K562 (cell line): ENCODE data around the gene CMIP. TPM values are rescaled to one million over a fixed set of nuclear protein-coding genes. Genes with fewer than 3 reads are reported as not detected.
A peak's percentile ranks its signal among the peaks of the same experiment; 100 is the strongest.

Source experiments
- ATAC-seq: fragments of 200-7000 bp; cut with Tn5 transposase; 3 replicates; pipeline ENCODE4 v1.9.1; 2020; ENCODE audit warnings: moderate library complexity
- BruUV-seq: library from RNA; stranded (reverse); fragments of 400-500 nt; replicated peaks from 2 replicates; lab custom pipeline; 2021; lab: Mats Ljungman, UMichigan
- CTCF ChIA-PET: fragments of 300-600 bp; formaldehyde crosslinking; extraction: SDS; loops from one replicate; lab custom pipeline; 2021; ENCODE audit warnings: low intra/inter-chr PET ratio; lab: Yijun Ruan, JAX
- POLR2A ChIA-PET: fragments of 300-600, 350-650 bp; sonication (Branson Sonifier 250); formaldehyde crosslinking; extraction: SDS; loops from one replicate; lab custom pipeline; 2021; ENCODE audit warnings: antibody characterized with exemption, inconsistent platforms; lab: Yijun Ruan, JAX
- DNase-seq, 4 experiments: peaks; one replicate each; pipeline versions ENCODE4 v3.0.0 to v3.0.0-alpha.2; 2011 to 2018; ENCODE audit warnings: low spot score in 3 of 4, mixed read lengths in 3 of 4; ENCODE audit errors: extremely low read depth in 1 of 4
- FAIRE-seq: peaks from 2 replicates; lab custom pipeline; 2011; peaks lifted over from hg19 to GRCh38; lab: Jason Lieb, UNC
- H2AFZ ChIP-seq: 2 replicates; pipeline ENCODE4 v1.6.0; 2011; ENCODE audit warnings: low read depth, low read length, control low read depth, inconsistent platforms
- H3K27ac ChIP-seq: fragments of 200-600 bp; 3 replicates; pipeline ENCODE4 v1.8.0; 2011; ENCODE audit warnings: low read depth, mild to moderate bottlenecking, control low read depth, inconsistent platforms, low read length, moderate library complexity, mixed read lengths; ENCODE audit errors: extremely low read depth
- H3K27me3 ChIP-seq, 2 experiments: fragments of 300-600 bp in 1 of 2; 2 replicates in 1 of 2; 3 replicates in 1 of 2; pipeline versions ENCODE4 v1.6.0 to v1.8.0; 2011; ENCODE audit warnings: inconsistent platforms in 2 of 2, low read length in 2 of 2, mild to moderate bottlenecking in 1 of 2, mixed read lengths in 1 of 2, moderate library complexity in 1 of 2; ENCODE audit not compliant: control insufficient read depth in 2 of 2, insufficient read depth in 2 of 2
- H3K36me3 ChIP-seq: fragments of 300-600 bp; 3 replicates; pipeline ENCODE4 v1.8.0; 2011; ENCODE audit warnings: mild to moderate bottlenecking, low read length, inconsistent platforms; ENCODE audit not compliant: control insufficient read depth, insufficient read depth
- H3K4me1 ChIP-seq, 2 experiments: fragments of 200-600 bp in 1 of 2; replicated peaks in 1 of 2; 2 replicates in 1 of 2; 3 replicates in 1 of 2; pipeline versions ENCODE4 v1.5.1 to v1.8.0; 2011; ENCODE audit warnings: inconsistent platforms in 2 of 2, low read length in 2 of 2, mild to moderate bottlenecking in 1 of 2, mixed read lengths in 1 of 2, moderate library complexity in 1 of 2; ENCODE audit not compliant: control insufficient read depth in 2 of 2, insufficient read depth in 2 of 2
- H3K4me2 ChIP-seq: 2 replicates; pipeline ENCODE4 v1.6.1; 2011; ENCODE audit warnings: low read length, control low read depth, inconsistent platforms, mixed read lengths; ENCODE audit not compliant: insufficient read depth
- H3K4me3 ChIP-seq: fragments of 200-600 bp; sonication (generic), shearing (Covaris generic); 2 replicates; pipeline ENCODE4 v1.5.1; 2016; ENCODE audit warnings: control low read depth, inconsistent platforms
- H3K79me2 ChIP-seq: fragments of 200-600 bp; 3 replicates; pipeline ENCODE4 v1.8.0; 2011; ENCODE audit warnings: low read length, inconsistent platforms; ENCODE audit not compliant: control insufficient read depth, insufficient read depth
- H3K9ac ChIP-seq, 2 experiments: 2 replicates each; pipeline versions ENCODE4 v1.6.0 to v1.6.1; 2011; ENCODE audit warnings: low read depth in 2 of 2, low read length in 2 of 2, control low read depth in 1 of 2, inconsistent platforms in 1 of 2, mild to moderate bottlenecking in 1 of 2, mixed read lengths in 1 of 2; ENCODE audit not compliant: insufficient read depth in 1 of 2
- H3K9me1 ChIP-seq: one replicate; pipeline ENCODE4 v1.6.0; 2011; ENCODE audit warnings: inconsistent platforms, mild to moderate bottlenecking, low read length, moderate library complexity; ENCODE audit not compliant: control insufficient read depth, insufficient read depth
- H3K9me3 ChIP-seq: replicated peaks from 2 replicates; pipeline ENCODE4 v1.5.1; 2011; ENCODE audit warnings: low read depth, low read length, inconsistent platforms; ENCODE audit not compliant: control insufficient read depth, insufficient read depth
- H4K20me1 ChIP-seq: replicated peaks from 2 replicates; pipeline ENCODE4 v1.6.1; 2011; ENCODE audit warnings: low read length, inconsistent platforms, mixed read lengths; ENCODE audit not compliant: control insufficient read depth, insufficient read depth
- ATF1 ChIP-seq, 2 experiments: fragments of 450-650 bp in 1 of 2; IDR thresholded peaks; 2 replicates each; pipeline ENCODE4 v1.6.1; 2016; ENCODE audit warnings: missing compliant biosample characterization in 1 of 2, missing genetic modification characterization in 1 of 2
- ATF7 ChIP-seq: fragments of 450-650 bp; IDR thresholded peaks from 2 replicates; pipeline ENCODE4 v1.7.1; 2014; ENCODE audit warnings: mild to moderate bottlenecking, moderate library complexity
- CBX3 ChIP-seq, 2 experiments: IDR thresholded peaks; 1 replicate in 1 of 2; 2 replicates in 1 of 2; pipeline ENCODE4 v1.6.1; 2012; ENCODE audit warnings: inconsistent platforms in 2 of 2, low read length in 2 of 2, borderline replicate concordance in 1 of 2, control low read depth in 1 of 2
- CREM ChIP-seq: IDR thresholded peaks from 2 replicates; pipeline ENCODE4 v1.6.1; 2014; ENCODE audit warnings: antibody characterized with exemption, low read depth
- GATAD2A ChIP-seq: fragments of 450-650 bp; IDR thresholded peaks from 2 replicates; pipeline ENCODE4 v1.6.1; 2017
- MXI1 ChIP-seq: IDR thresholded peaks from 2 replicates; pipeline ENCODE4 v1.6.1; 2011; ENCODE audit warnings: low read depth, mild to moderate bottlenecking, improper control_type of control experiment, low read length
- RFX5 ChIP-seq: IDR thresholded peaks from 2 replicates; pipeline ENCODE4 v1.6.1; 2011; ENCODE audit warnings: low read depth, mild to moderate bottlenecking, improper control_type of control experiment, low read length
- ZBTB33 ChIP-seq: sonication (generic); formaldehyde crosslinking; IDR thresholded peaks from 2 replicates; pipeline ENCODE4 v1.8.1; 2023; ENCODE audit warnings: mild to moderate bottlenecking, missing genetic modification reagents
- ZZZ3 ChIP-seq: fragments of 450-650 bp; IDR thresholded peaks from 2 replicates; pipeline ENCODE4 v1.6.1; 2016; ENCODE audit warnings: antibody characterized with exemption, mild to moderate bottlenecking, moderate library complexity
- WGBS: fragments of 100-300 bp; shearing (Covaris generic); methylation state at CpG from one replicate; pipeline ENCODE4 v1.1.6; 2016; ENCODE audit warnings: low coverage, mixed read lengths; ENCODE audit not compliant: insufficient coverage; ENCODE audit errors: missing lambda C conversion rate; 5-methylcytosine and 5-hydroxymethylcytosine counted together
- in situ Hi-C: fragments of 300-500 bp; cut with MboI; formaldehyde crosslinking; loops from 4 replicates; pipeline ENCODE4 v1.15.0; 2018; ENCODE audit warnings: inconsistent platforms, mixed read lengths
- intact Hi-C: fragments of 100-400 bp; cut with micrococcal nuclease; formaldehyde crosslinking; loops from 2 replicates; pipeline ENCODE4 v1.14.2; 2022
- polyA plus RNA-seq, 8 experiments: library from polyadenylated mRNA; depleted of rRNA in 4 of 8; stranded (reverse) in 5 of 8; unstranded in 3 of 8; fragments of >200 nt; fragmentation: Nextera tagmentation in 2 of 8; fragmentation: Illumina TruSeq in 1 of 8; extraction: Ambion mirVana in 2 of 8; extraction: Trizol in 1 of 8; gene quantifications; 2 replicates each; pipeline versions ENCODE4 v1.2.1 to v1.2.3, GENCODE V29; 2011 to 2014; ENCODE audit warnings: inconsistent platforms in 1 of 8, missing spikeins in 1 of 8
- total RNA-seq, 7 experiments: library from RNA; depleted of rRNA in 6 of 7; stranded (reverse); fragments of >200 nt in 6 of 7; fragmentation: Illumina TruSeq in 2 of 7; extraction: Trizol in 2 of 7; gene quantifications; 2 replicates each; pipeline versions ENCODE4 v1.2.1 to v1.2.3, GENCODE V29; 2011 to 2021; ENCODE audit warnings: low replicate concordance in 1 of 7
- TF ChIP-seq, protein P1 (sequence below): fragments of 450-650 bp; formaldehyde crosslinking; IDR thresholded peaks from 2 replicates; pipeline ENCODE4 v1.4.0; 2020; ENCODE audit warnings: mild to moderate bottlenecking
- TF ChIP-seq, protein P2 (sequence below), 2 experiments: fragments of 450-650 bp in 1 of 2; sonication (generic) in 1 of 2; formaldehyde crosslinking in 1 of 2; IDR thresholded peaks in 1 of 2; conservative IDR thresholded peaks in 1 of 2; 2 replicates each; pipeline versions ENCODE4 v1.6.1 to v1.8.1; 2016 to 2023; ENCODE audit warnings: mild to moderate bottlenecking in 2 of 2, moderate library complexity in 2 of 2, inconsistent platforms in 1 of 2, missing genetic modification reagents in 1 of 2
- TF ChIP-seq, protein P3 (sequence below), 2 experiments: fragments of 450-650 bp; IDR thresholded peaks; 2 replicates each; pipeline ENCODE4 v1.6.1; 2016

Gene CMIP
- total and polyA plus RNA-seq, 9 of the 15 experiments (the other 6 are each of a cell fraction or from before 2014, with no cell fraction given) = 0.94 to 82.5 (median 10.3) TPM

DNA sequence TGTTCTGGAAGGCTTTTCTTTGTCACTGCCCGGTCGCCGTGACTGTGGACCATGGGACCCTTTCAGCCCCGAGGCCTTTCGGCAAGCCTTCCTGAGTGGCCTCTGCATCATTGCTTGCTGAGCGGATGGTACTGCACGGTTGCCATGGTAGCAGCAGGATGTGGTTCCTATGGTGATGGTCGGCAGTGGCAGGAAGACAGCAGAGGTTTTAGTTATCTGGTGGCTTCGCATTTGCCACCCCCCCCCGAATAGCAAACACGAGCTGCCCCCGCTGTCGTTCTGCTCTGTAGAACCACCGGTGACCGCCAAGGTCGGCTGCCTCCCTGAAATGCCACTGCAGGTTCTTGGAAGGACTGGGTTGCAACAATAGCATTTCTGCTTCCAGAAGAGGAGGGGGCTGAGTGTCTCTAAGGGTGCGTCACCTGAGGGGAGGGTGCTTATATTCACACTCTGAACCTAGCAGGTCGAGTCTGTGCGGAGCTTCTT, 76.6 kb downstream of the CMIP start (continued):
- TF ChIP-seq ZBTB33 (no peak), MXI1 (peak; percentile 72; the same call in 1 of the 2 replicates)

DNA sequence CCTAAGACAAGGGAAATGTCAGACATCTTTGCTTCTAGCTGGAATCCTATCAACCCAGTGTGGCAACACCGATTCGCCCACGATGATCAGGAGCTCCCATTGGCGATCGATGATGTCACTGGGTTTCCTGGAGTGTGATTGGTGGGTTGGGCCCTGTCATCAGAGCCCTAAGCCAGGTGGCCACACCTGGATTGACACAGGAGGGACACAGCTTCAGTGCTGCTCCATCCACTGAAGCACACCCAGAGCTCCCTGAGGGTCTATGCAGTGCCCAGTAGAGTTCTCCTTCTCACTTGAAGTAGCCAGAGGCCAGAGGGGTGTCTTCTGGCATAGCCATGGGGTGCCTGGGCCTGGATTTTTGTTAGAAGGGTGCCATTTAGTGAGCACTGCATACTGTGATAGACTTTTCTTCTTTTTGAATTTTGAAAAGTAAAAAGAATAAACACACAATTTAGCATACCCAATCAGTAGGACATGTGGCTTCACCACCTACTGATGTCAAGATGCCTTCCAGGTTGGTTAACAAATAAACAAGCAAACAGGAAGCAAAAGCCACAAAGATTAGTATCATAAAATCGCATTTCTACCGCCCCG, 77.6 kb downstream of the CMIP start:
- peaks cover 24 to 31% of the 10 kb centered on the region in 2 experiments for H3K4me1 ChIP-seq
- in situ Hi-C loops (no loop called here), intact Hi-C loops (no loop called here)
- H3K27me3 ChIP-seq = no peaks in the 10 kb centered on the region
- peak; percentile 27 to 85 (median 76) for DNase-seq
- peaks cover 27% of the 10 kb centered on the region; the same call in 2 of the 3 replicates for H3K36me3 ChIP-seq
- CTCF ChIA-PET = interaction anchor here (0.6 kb wide), 1 partner anchor 25 kb away, joined by 6 read pairs; no protein-coding TSS in a partner anchor
- peaks cover 74% of the 10 kb centered on the region for H3K79me2 ChIP-seq
- WGBS = 55% methylated on average over 8 of the region's 8 CpGs
- no peak overlapping the region for H2AFZ ChIP-seq
- no peak for ATAC-seq
- POLR2A ChIA-PET = interaction anchor here (0.8 to 1.9 kb wide), 7 partner anchors 8 to 93 kb away, joined by 3 to 4 read pairs (median 3); no protein-coding TSS in a partner anchor
- peak; percentile 59 for FAIRE-seq
- peak overlapping the region in 1 of 2 experiments; percentile 6; a peak in 1 of 4 replicates for H3K9ac ChIP-seq
- H3K4me2 ChIP-seq = no peak overlapping the region
- no peak overlapping the region for H3K27ac ChIP-seq
- peaks cover 17% of the 10 kb centered on the region; the same call in 1 of the 2 replicates for H4K20me1 ChIP-seq
- H3K4me3 ChIP-seq = no peak overlapping the region
- H3K9me3 ChIP-seq = no peaks in the 10 kb centered on the region
- TF ChIP-seq RFX5 (peak; percentile 80), GATAD2A (no peak), CREM (peak; percentile 47; the same call in 1 of the 2 replicates), ATF7 (peak; percentile 69; the same call in 1 of the 2 replicates), CBX3 (IDR thresholded peaks at IDR 0.05; ENCODE audit: borderline replicate concordance in 1 of 2, low read length in 2 of 2) (no peak), ATF1 (CRISPR knock-in tag; IDR thresholded peaks at IDR 0.05) (no peak), ATF1 (tag; IDR thresholded peaks at IDR 0.05) (peak; percentile 79), ZZZ3 (no peak)
- TF ChIP-seq, protein P1, sequence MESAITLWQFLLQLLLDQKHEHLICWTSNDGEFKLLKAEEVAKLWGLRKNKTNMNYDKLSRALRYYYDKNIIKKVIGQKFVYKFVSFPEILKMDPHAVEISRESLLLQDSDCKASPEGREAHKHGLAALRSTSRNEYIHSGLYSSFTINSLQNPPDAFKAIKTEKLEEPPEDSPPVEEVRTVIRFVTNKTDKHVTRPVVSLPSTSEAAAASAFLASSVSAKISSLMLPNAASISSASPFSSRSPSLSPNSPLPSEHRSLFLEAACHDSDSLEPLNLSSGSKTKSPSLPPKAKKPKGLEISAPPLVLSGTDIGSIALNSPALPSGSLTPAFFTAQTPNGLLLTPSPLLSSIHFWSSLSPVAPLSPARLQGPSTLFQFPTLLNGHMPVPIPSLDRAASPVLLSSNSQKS = no peak
- TF ChIP-seq, protein P2, sequence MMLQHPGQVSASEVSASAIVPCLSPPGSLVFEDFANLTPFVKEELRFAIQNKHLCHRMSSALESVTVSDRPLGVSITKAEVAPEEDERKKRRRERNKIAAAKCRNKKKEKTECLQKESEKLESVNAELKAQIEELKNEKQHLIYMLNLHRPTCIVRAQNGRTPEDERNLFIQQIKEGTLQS (IDR thresholded peaks at IDR 0.05) = peak; percentile 62; the same call in 1 of the 2 replicates
- TF ChIP-seq, protein P2 (CRISPR knock-in tag; conservative IDR thresholded peaks at IDR 0.05) = no peak
- TF ChIP-seq, protein P3, sequence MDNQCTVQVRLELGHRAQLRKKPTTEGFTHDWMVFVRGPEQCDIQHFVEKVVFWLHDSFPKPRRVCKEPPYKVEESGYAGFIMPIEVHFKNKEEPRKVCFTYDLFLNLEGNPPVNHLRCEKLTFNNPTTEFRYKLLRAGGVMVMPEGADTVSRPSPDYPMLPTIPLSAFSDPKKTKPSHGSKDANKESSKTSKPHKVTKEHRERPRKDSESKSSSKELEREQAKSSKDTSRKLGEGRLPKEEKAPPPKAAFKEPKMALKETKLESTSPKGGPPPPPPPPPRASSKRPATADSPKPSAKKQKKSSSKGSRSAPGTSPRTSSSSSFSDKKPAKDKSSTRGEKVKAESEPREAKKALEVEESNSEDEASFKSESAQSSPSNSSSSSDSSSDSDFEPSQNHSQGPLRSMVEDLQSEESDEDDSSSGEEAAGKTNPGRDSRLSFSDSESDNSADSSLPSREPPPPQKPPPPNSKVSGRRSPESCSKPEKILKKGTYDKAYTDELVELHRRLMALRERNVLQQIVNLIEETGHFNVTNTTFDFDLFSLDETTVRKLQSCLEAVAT (IDR thresholded peaks at IDR 0.05) = no peak
- TF ChIP-seq, all 486 proteins: peak for 5
- H3K9me1 ChIP-seq = peaks cover 8% of the 10 kb centered on the region
- BruUV-seq = no TSS peak
